HepG2 (cell line): ENCODE data around the gene SUV39H2. TPM values are rescaled to one million over a fixed set of nuclear protein-coding genes. Genes with fewer than 3 reads are reported as not detected.

Experiments
- ATAD3A ChIP-seq: sonication (generic); formaldehyde crosslinking; IDR thresholded peaks from 2 replicates; pipeline ENCODE4 v1.4.0; 2020; ENCODE audit warnings: missing genetic modification reagents
- BCL6 ChIP-seq: IDR thresholded peaks from 2 replicates; pipeline ENCODE4 v1.6.1; 2016; ENCODE audit warnings: missing genetic modification reagents, missing compliant biosample characterization
- CBX5 ChIP-seq: sonication (generic); formaldehyde crosslinking; IDR thresholded peaks from 2 replicates; pipeline ENCODE4 v1.4.0; 2020; ENCODE audit warnings: missing genetic modification reagents, borderline replicate concordance
- HMG20A ChIP-seq: IDR thresholded peaks from 2 replicates; pipeline ENCODE4 v1.6.1; 2016; ENCODE audit warnings: borderline replicate concordance
- HMGA1 ChIP-seq: sonication (generic); formaldehyde crosslinking; conservative IDR thresholded peaks from 2 replicates; pipeline ENCODE4 v1.4.0; 2020; ENCODE audit warnings: missing genetic modification reagents
- HNRNPL ChIP-seq: fragments of 200-400 bp; formaldehyde crosslinking; IDR thresholded peaks from 2 replicates; pipeline ENCODE4 v1.6.1; 2017; ENCODE audit warnings: mild to moderate bottlenecking, low read depth, low read length
- HOXA5 ChIP-seq: sonication (generic); formaldehyde crosslinking; IDR thresholded peaks from 2 replicates; pipeline ENCODE4 v1.4.0; 2020; ENCODE audit warnings: missing genetic modification reagents
- MAF1 ChIP-seq: sonication (generic); formaldehyde crosslinking; IDR thresholded peaks from 2 replicates; pipeline ENCODE4 v1.5.0; 2020; ENCODE audit warnings: missing genetic modification reagents, borderline replicate concordance
- RAD51 ChIP-seq: fragments of 450-650 bp; IDR thresholded peaks from 2 replicates; pipeline ENCODE4 v1.6.1; 2016; ENCODE audit warnings: borderline replicate concordance
- RELA ChIP-seq: sonication (generic); formaldehyde crosslinking; IDR thresholded peaks from 2 replicates; pipeline ENCODE4 v1.4.0; 2020; ENCODE audit warnings: missing genetic modification reagents
- ZIK1 ChIP-seq: sonication (generic); formaldehyde crosslinking; IDR thresholded peaks from 2 replicates; pipeline ENCODE4 v1.5.0; 2020; ENCODE audit warnings: mild to moderate bottlenecking, low read depth, missing genetic modification reagents, borderline replicate concordance
- ZMYM4 ChIP-seq: sonication (generic); formaldehyde crosslinking; IDR thresholded peaks from 2 replicates; pipeline ENCODE4 v1.8.1; 2023; ENCODE audit warnings: mild to moderate bottlenecking, missing genetic modification reagents
- ZNF138 ChIP-seq: sonication (generic); formaldehyde crosslinking; IDR thresholded peaks from 2 replicates; pipeline ENCODE4 v1.5.0; 2020; ENCODE audit warnings: mild to moderate bottlenecking, low read depth, missing genetic modification reagents
- ZNF224 ChIP-seq: sonication (generic); formaldehyde crosslinking; IDR thresholded peaks from 2 replicates; pipeline ENCODE4 v1.5.0; 2020; ENCODE audit warnings: mild to moderate bottlenecking, missing genetic modification reagents
- ZNF34 ChIP-seq: sonication (generic); formaldehyde crosslinking; IDR thresholded peaks from 2 replicates; pipeline ENCODE4 v1.4.0; 2020; ENCODE audit warnings: mild to moderate bottlenecking, missing genetic modification reagents, borderline replicate concordance
- ZNF343 ChIP-seq: sonication (generic); formaldehyde crosslinking; IDR thresholded peaks from 2 replicates; pipeline ENCODE4 v1.4.0; 2020; ENCODE audit warnings: mild to moderate bottlenecking, missing genetic modification reagents
- ZNF431 ChIP-seq: sonication (generic); formaldehyde crosslinking; IDR thresholded peaks from 2 replicates; pipeline ENCODE4 v1.9.0; 2022; ENCODE audit warnings: missing genetic modification reagents, low read depth, mild to moderate bottlenecking, borderline replicate concordance
- ZNF460 ChIP-seq: sonication (generic); formaldehyde crosslinking; IDR thresholded peaks from 2 replicates; pipeline ENCODE4 v1.5.1; 2020; ENCODE audit warnings: missing genetic modification reagents, mild to moderate bottlenecking, borderline replicate concordance
- ZNF468 ChIP-seq: sonication (generic); formaldehyde crosslinking; IDR thresholded peaks from 2 replicates; pipeline ENCODE4 v1.8.0; 2022; ENCODE audit warnings: mild to moderate bottlenecking, moderate library complexity, missing genetic modification reagents
- polyA plus RNA-seq, 8 experiments: library from polyadenylated mRNA; depleted of rRNA in 3 of 8; stranded (reverse) in 7 of 8; unstranded in 1 of 8; fragments of >200 nt; fragmentation: Illumina TruSeq in 4 of 8; extraction: Trizol in 4 of 8; gene quantifications; 2 replicates each; pipeline versions ENCODE4 v1.2.1 to v1.2.3, GENCODE V29; 2011 to 2016; ENCODE audit warnings: low read depth in 4 of 8, missing spikeins in 1 of 8, mixed read lengths in 1 of 8; ENCODE audit not compliant: insufficient read depth in 1 of 8
- total RNA-seq, 5 experiments: library from RNA; depleted of rRNA; stranded (reverse); fragments of >200 nt; fragmentation: Illumina TruSeq; extraction: Trizol; gene quantifications; 2 replicates each; pipeline ENCODE4 v1.2.3, GENCODE V29; 2016; ENCODE audit warnings: low read depth in 1 of 5
- TF ChIP-seq, protein P1 (sequence below): IDR thresholded peaks from 2 replicates; pipeline ENCODE4 v1.6.1; 2016; ENCODE audit warnings: missing compliant biosample characterization, missing genetic modification reagents, borderline replicate concordance
- TF ChIP-seq, protein P2 (sequence below): sonication (generic); formaldehyde crosslinking; IDR thresholded peaks from 2 replicates; pipeline ENCODE4 v1.5.0; 2020; ENCODE audit warnings: mild to moderate bottlenecking, low read depth, missing genetic modification reagents, borderline replicate concordance
- TF ChIP-seq, protein P3 (sequence below): sonication (generic); formaldehyde crosslinking; IDR thresholded peaks from 2 replicates; pipeline ENCODE4 v1.4.0; 2020; ENCODE audit warnings: missing genetic modification reagents, mild to moderate bottlenecking, borderline replicate concordance
- TF ChIP-seq, protein P4 (sequence below): IDR thresholded peaks from 2 replicates; pipeline ENCODE4 v1.6.1; 2016; ENCODE audit warnings: mild to moderate bottlenecking
- TF ChIP-seq, protein P5 (sequence below): sonication (generic); formaldehyde crosslinking; IDR thresholded peaks from 2 replicates; pipeline ENCODE4 v1.9.0; 2022; ENCODE audit warnings: low read depth, missing genetic modification reagents

The SUV39H2 gene
- total and polyA plus RNA-seq, 2 of the 13 experiments (the other 11 are each of a cell fraction or from before 2014, with no cell fraction given): 9.0 to 44.3 TPM

DNA sequence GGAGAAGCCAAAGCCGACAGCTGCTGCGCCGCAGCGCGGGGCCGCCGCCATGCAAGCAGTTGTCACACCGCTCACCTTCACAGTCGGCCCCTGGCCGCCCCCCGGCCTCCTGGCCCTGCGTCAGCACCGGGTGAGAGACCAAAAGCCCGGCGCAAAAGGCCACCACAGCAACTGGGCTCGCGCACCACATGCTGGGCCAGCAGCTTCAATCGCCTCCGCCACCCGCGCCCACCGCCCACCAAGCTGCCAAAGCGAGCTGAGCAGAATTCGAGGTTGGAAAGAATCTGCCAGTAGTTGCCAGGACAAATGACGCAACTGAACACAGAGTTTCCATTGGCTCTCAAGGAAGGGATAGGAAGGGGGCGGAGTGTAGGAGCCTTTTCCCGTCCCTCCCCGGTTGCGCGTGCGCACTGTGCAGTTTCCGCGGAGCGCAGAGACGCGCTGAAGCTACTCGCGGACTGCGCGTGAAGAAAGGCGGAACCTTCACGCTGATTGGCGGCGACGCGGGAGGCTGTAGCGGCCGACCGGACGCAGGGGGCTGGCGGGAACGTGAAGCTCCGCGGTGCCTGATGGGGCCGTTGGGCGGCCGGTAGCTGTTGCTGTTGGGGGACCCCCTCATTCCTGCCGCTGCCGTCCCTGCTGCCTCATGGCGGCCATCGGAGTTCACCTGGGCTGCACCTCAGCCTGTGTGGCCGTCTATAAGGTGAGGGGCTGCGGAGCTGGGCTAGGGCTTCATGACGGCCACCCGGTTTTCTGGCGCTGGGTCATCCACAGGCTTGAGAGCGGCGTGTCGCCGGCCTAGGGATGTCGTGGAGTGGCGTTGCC, 40.7 kb upstream of the SUV39H2 start, which contains the start of the genes CDNF, HSPA14 and MSANTD7 (continued):
- no peak for TF ChIP-seq ZNF460 (CRISPR knock-in tag)
- peak; percentile 60; the same call in 1 of the 2 replicates for TF ChIP-seq ZNF224 (CRISPR knock-in tag)
- TF ChIP-seq MAF1 (CRISPR knock-in tag): peak; percentile 88; the same call in 1 of the 2 replicates
- TF ChIP-seq HNRNPL: peak; percentile 78
- no peak for TF ChIP-seq HMG20A (CRISPR knock-in tag)
- TF ChIP-seq, protein P1, sequence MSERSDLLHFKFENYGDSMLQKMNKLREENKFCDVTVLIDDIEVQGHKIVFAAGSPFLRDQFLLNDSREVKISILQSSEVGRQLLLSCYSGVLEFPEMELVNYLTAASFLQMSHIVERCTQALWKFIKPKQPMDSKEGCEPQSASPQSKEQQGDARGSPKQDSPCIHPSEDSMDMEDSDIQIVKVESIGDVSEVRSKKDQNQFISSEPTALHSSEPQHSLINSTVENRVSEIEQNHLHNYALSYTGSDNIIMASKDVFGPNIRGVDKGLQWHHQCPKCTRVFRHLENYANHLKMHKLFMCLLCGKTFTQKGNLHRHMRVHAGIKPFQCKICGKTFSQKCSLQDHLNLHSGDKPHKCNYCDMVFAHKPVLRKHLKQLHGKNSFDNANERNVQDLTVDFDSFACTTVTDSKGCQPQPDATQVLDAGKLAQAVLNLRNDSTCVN (CRISPR knock-in tag): peak; percentile 20; the same call in 1 of the 2 replicates
- TF ChIP-seq ZMYM4 (CRISPR knock-in tag): peak; percentile 58; the same call in 1 of the 2 replicates
- TF ChIP-seq CBX5 (CRISPR knock-in tag): no peak
- no peak for TF ChIP-seq ATAD3A (CRISPR knock-in tag)
- peak; percentile 86 for TF ChIP-seq HOXA5 (CRISPR knock-in tag)
- TF ChIP-seq, protein P2, sequence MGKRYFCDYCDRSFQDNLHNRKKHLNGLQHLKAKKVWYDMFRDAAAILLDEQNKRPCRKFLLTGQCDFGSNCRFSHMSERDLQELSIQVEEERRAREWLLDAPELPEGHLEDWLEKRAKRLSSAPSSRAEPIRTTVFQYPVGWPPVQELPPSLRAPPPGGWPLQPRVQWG (CRISPR knock-in tag): no peak
- no peak for TF ChIP-seq ZNF138 (CRISPR knock-in tag)
- TF ChIP-seq, protein P3, sequence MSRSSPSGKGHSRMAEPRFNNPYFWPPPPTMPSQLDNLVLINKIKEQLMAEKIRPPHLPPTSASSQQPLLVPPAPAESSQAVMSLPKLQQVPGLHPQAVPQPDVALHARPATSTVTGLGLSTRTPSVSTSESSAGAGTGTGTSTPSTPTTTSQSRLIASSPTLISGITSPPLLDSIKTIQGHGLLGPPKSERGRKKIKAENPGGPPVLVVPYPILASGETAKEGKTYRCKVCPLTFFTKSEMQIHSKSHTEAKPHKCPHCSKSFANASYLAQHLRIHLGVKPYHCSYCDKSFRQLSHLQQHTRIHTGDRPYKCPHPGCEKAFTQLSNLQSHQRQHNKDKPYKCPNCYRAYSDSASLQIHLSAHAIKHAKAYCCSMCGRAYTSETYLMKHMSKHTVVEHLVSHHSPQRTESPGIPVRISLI (CRISPR knock-in tag): no peak
- TF ChIP-seq BCL6 (CRISPR knock-in tag): peak; percentile 43; the same call in 1 of the 2 replicates
- TF ChIP-seq ZNF343 (CRISPR knock-in tag): peak; percentile 11; the same call in 1 of the 2 replicates
- TF ChIP-seq ZNF468 (CRISPR knock-in tag): no peak
- TF ChIP-seq ZNF431: no peak
- TF ChIP-seq HMGA1 (CRISPR knock-in tag): no peak
- TF ChIP-seq, protein P4, sequence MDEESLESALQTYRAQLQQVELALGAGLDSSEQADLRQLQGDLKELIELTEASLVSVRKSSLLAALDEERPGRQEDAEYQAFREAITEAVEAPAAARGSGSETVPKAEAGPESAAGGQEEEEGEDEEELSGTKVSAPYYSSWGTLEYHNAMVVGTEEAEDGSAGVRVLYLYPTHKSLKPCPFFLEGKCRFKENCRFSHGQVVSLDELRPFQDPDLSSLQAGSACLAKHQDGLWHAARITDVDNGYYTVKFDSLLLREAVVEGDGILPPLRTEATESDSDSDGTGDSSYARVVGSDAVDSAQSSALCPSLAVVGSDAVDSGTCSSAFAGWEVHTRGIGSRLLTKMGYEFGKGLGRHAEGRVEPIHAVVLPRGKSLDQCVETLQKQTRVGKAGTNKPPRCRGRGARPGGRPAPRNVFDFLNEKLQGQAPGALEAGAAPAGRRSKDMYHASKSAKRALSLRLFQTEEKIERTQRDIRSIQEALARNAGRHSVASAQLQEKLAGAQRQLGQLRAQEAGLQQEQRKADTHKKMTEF (CRISPR knock-in tag): peak; percentile 44; the same call in 1 of the 2 replicates
- TF ChIP-seq, protein P5, sequence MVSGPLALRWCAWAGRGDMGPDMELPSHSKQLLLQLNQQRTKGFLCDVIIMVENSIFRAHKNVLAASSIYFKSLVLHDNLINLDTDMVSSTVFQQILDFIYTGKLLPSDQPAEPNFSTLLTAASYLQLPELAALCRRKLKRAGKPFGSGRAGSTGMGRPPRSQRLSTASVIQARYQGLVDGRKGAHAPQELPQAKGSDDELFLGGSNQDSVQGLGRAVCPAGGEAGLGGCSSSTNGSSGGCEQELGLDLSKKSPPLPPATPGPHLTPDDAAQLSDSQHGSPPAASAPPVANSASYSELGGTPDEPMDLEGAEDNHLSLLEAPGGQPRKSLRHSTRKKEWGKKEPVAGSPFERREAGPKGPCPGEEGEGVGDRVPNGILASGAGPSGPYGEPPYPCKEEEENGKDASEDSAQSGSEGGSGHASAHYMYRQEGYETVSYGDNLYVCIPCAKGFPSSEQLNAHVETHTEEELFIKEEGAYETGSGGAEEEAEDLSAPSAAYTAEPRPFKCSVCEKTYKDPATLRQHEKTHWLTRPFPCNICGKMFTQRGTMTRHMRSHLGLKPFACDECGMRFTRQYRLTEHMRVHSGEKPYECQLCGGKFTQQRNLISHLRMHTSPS (CRISPR knock-in tag): no peak
- TF ChIP-seq RAD51: no peak
- no peak for TF ChIP-seq RELA (CRISPR knock-in tag)
- TF ChIP-seq ZIK1: peak; percentile 68; the same call in 1 of the 2 replicates
- 0 out of 2 replicates have a peak, but pooled peaks have one; percentile 36 for TF ChIP-seq ZNF34
